Fibroblast of skin of right biceps (primary cell): Measurements from ENCODE around the gene IKZF1.

ENCODE experiments used
- DNase-seq: peaks from one replicate; pipeline ENCODE4 v3.0.0-alpha.2; 2013

Gene IKZF1

GRCh38 chr7:50284296-50284695 is 20.2 kb upstream of the IKZF1 start:
- no peak for DNase-seq

GRCh38 chr7:50285269-50285668 is 19.2 kb upstream of the IKZF1 start:
- DNase-seq, result no peak

- DNase-seq, result no peak
Observed at GRCh38 chr7:50287129-50287528, 17.4 kb upstream of the IKZF1 start.

- no peak for DNase-seq
Observed at GRCh38 chr7:50292165-50292757, 12.3 kb upstream of the IKZF1 start.

GRCh38 chr7:50292763-50293162 is 11.8 kb upstream of the IKZF1 start:
- DNase-seq, result no peak

GRCh38 chr7:50293509-50294179 is 10.9 kb upstream of the IKZF1 start:
- DNase-seq, result no peak

GRCh38 chr7:50295133-50295532 is 9.4 kb upstream of the IKZF1 start:
- no peak for DNase-seq

GRCh38 chr7:50296799-50297198 is 7.7 kb upstream of the IKZF1 start:
- DNase-seq, result no peak

- no peak for DNase-seq
Observed at GRCh38 chr7:50298811-50299562, 5.5 kb upstream of the IKZF1 start.

- no peak for DNase-seq
Observed at GRCh38 chr7:50300336-50300735, 4.2 kb upstream of the IKZF1 start.

GRCh38 chr7:50302486-50303334 is 1.8 kb upstream of the IKZF1 start:
- no peak for DNase-seq

GRCh38 chr7:50303335-50304128 is 984 bp upstream of the IKZF1 start:
- no peak for DNase-seq

- no peak for DNase-seq
Observed at GRCh38 chr7:50304911-50305582, 531 bp downstream of the IKZF1 start.

- DNase-seq, result no peak
Observed at GRCh38 chr7:50305583-50306493, 1.3 kb downstream of the IKZF1 start.

GRCh38 chr7:50306494-50307367 is 2.2 kb downstream of the IKZF1 start:
- no peak for DNase-seq

- no peak for DNase-seq
Observed at GRCh38 chr7:50307368-50308032, 3.0 kb downstream of the IKZF1 start.

- DNase-seq, result no peak
Observed at GRCh38 chr7:50308203-50308531, 3.7 kb downstream of the IKZF1 start.

GRCh38 chr7:50308532-50309385 is 4.2 kb downstream of the IKZF1 start:
- no peak for DNase-seq
